A549 (cell line): ENCODE data around the gene CPAMD8. TPM values are rescaled to one million over a fixed set of nuclear protein-coding genes. Genes with fewer than 3 reads are reported as not detected.
A peak's percentile ranks its signal among the peaks of the same experiment; 100 is the strongest.
"Not testable (repeated sequence)": the region's sequence is repeated elsewhere in the genome, so short reads cannot be mapped to it uniquely, and the experiment has no call there.

Experiments
- ATAC-seq, 2 experiments: fragments of 200-7000 bp in 1 of 2; fragments of >200 bp in 1 of 2; cut with Nextera tagmentation in 1 of 2; cut with Tn5 transposase in 1 of 2; 3 replicates each; pipeline versions ENCODE4 v1.8.0 to v1.9.1; 2018 to 2020; ENCODE audit warnings: mild to moderate bottlenecking in 1 of 2, moderate library complexity in 1 of 2
- CTCF ChIA-PET: fragments of 300-600 bp; sonication (Branson Sonifier 250); formaldehyde crosslinking; extraction: SDS; loops from one replicate; lab custom pipeline; 2021; ENCODE audit warnings: antibody characterized with exemption, inconsistent platforms; lab: Yijun Ruan, JAX
- POLR2A ChIA-PET: fragments of 350-600 bp; formaldehyde crosslinking; extraction: SDS; loops from one replicate; lab custom pipeline; 2021; ENCODE audit warnings: antibody characterized with exemption, inconsistent platforms; lab: Yijun Ruan, JAX
- DNase-seq, 2 experiments: peaks; one replicate each; pipeline versions ENCODE4 v3.0.0 to v3.0.0-alpha.2; 2011 to 2016; ENCODE audit warnings: low read depth in 1 of 2, low spot score in 1 of 2
- FAIRE-seq: peaks from 2 replicates; lab custom pipeline; 2011; peaks lifted over from hg19 to GRCh38; lab: Jason Lieb, UNC
- H3K27ac ChIP-seq, 2 experiments: fragments of >200 bp; sonication (Bioruptor Twin); formaldehyde crosslinking; 3 replicates each; pipeline ENCODE4 v1.5.1; 2016 to 2017
- H3K4me1 ChIP-seq: fragments of >200 bp; sonication (Bioruptor Twin); formaldehyde crosslinking; 3 replicates; pipeline ENCODE4 v1.6.1; 2016
- H3K4me2 ChIP-seq: fragments of >200 bp; sonication (Bioruptor Twin); formaldehyde crosslinking; 3 replicates; pipeline ENCODE4 v1.6.1; 2016
- H3K4me3 ChIP-seq: fragments of >200 bp; sonication (Bioruptor Twin); formaldehyde crosslinking; 3 replicates; pipeline ENCODE4 v1.5.1; 2016
- H3K9me3 ChIP-seq: fragments of >200 bp; sonication (Bioruptor Twin); formaldehyde crosslinking; 3 replicates; pipeline ENCODE4 v1.6.1; 2016
- CHD2 ChIP-seq: fragments of 150-350 bp; IDR thresholded peaks from 2 replicates; pipeline ENCODE4 v1.6.1; 2014; ENCODE audit warnings: low read length; ENCODE audit not compliant: partially characterized antibody
- CHD4 ChIP-seq: fragments of 200-600 bp; sonication (generic); IDR thresholded peaks from 2 replicates; pipeline ENCODE4 v1.6.1; 2016; ENCODE audit warnings: antibody characterized with exemption, mild to moderate bottlenecking, borderline replicate concordance
- EHMT2 ChIP-seq: fragments of 200-600 bp; sonication (generic); IDR thresholded peaks from 2 replicates; pipeline ENCODE4 v1.6.1; 2016; ENCODE audit warnings: antibody characterized with exemption, low read depth, mild to moderate bottlenecking, moderate library complexity
- ELK1 ChIP-seq: fragments of 150-350 bp; IDR thresholded peaks from 2 replicates; pipeline ENCODE4 v1.6.1; 2014; ENCODE audit warnings: low read depth, mild to moderate bottlenecking, low read length
- ESRRA ChIP-seq: fragments of 150-350 bp; IDR thresholded peaks from 2 replicates; pipeline ENCODE4 v1.6.1; 2014; ENCODE audit warnings: mild to moderate bottlenecking, low read length, borderline replicate concordance
- FOSL2 ChIP-seq, 2 experiments: fragments of 450-650 bp in 1 of 2; fragments of >200 bp in 1 of 2; sonication (Bioruptor Twin) in 1 of 2; formaldehyde crosslinking; IDR thresholded peaks; 2 replicates each; pipeline versions ENCODE4 v1.5.0 to v1.6.1; 2016 to 2020; ENCODE audit warnings: mild to moderate bottlenecking in 1 of 2, moderate library complexity in 1 of 2
- HDAC2 ChIP-seq: fragments of 200-600 bp; sonication (generic); IDR thresholded peaks from 2 replicates; pipeline ENCODE4 v1.6.1; 2016
- HOXA7 ChIP-seq: fragments of 250-450 bp; sonication (Bioruptor Pico); IDR thresholded peaks from 2 replicates; pipeline ENCODE4 v1.5.0; 2020; ENCODE audit warnings: mild to moderate bottlenecking, moderate library complexity
- HOXB13 ChIP-seq: fragments of 250-450 bp; sonication (Bioruptor Pico); IDR thresholded peaks from 2 replicates; pipeline ENCODE4 v1.5.0; 2020; ENCODE audit warnings: low read depth, mild to moderate bottlenecking, moderate library complexity
- MAZ ChIP-seq: fragments of 150-350 bp; IDR thresholded peaks from 2 replicates; pipeline ENCODE4 v1.6.1; 2014; ENCODE audit warnings: antibody characterized with exemption, low read depth, low read length, borderline replicate concordance
- NR3C1 ChIP-seq: fragments of >200 bp; sonication (Bioruptor Twin); formaldehyde crosslinking; IDR thresholded peaks from 3 replicates; pipeline ENCODE4 v1.6.1; 2017
- PHF8 ChIP-seq: fragments of 200-600 bp; sonication (generic); IDR thresholded peaks from 2 replicates; pipeline ENCODE4 v1.6.1; 2016; ENCODE audit warnings: low read depth, mild to moderate bottlenecking, antibody characterized with exemption, moderate library complexity, borderline replicate concordance
- SMC3 ChIP-seq: fragments of >200 bp; sonication (Bioruptor Twin); formaldehyde crosslinking; IDR thresholded peaks from 3 replicates; pipeline ENCODE4 v1.6.1; 2018; ENCODE audit warnings: inconsistent platforms
- ZC3H11A ChIP-seq: fragments of 450-650 bp; IDR thresholded peaks from 2 replicates; pipeline ENCODE4 v1.6.1; 2014; ENCODE audit warnings: antibody characterized with exemption, mild to moderate bottlenecking
- WGBS: methylation state at CpG from one replicate; pipeline ENCODE4 v1.1.6; 2017; ENCODE audit errors: missing lambda C conversion rate; 5-methylcytosine and 5-hydroxymethylcytosine counted together
- polyA plus RNA-seq, 4 experiments: library from polyadenylated mRNA; depleted of rRNA in 3 of 4; stranded (reverse); fragments of >200 nt; fragmentation: RNase III in 1 of 4; extraction: RNeasy Plus Mini Kit Qiagen cat#74134 plus additional on column Dnase treatment in 1 of 4; gene quantifications; 2 replicates in 3 of 4; 3 replicates in 1 of 4; pipeline ENCODE4 v1.2.3, GENCODE V29; 2011 to 2017
- TF ChIP-seq, protein P1 (sequence below): fragments of 450-650 bp; IDR thresholded peaks from 2 replicates; pipeline ENCODE4 v1.6.1; 2014; ENCODE audit warnings: antibody characterized with exemption
- TF ChIP-seq, protein P2 (sequence below): IDR thresholded peaks from 2 replicates; pipeline ENCODE4 v1.6.1; 2012; ENCODE audit warnings: low read depth, borderline replicate concordance

CPAMD8 gene
- polyA plus RNA-seq, 2 of the 4 experiments (the other 2 are of a cell fraction) = 0.03 TPM; not detected in 1

- DNase-seq = no peak
- 0 out of 6 replicates have a peak, but pooled peaks of 1 of the 2 experiments have one; percentile 16 for ATAC-seq
- no peaks in the 10 kb centered on the region for H3K4me1 ChIP-seq
- no peak overlapping the region; a peak in 1 of 6 replicates for H3K27ac ChIP-seq
- WGBS = 39% methylated on average over 10 of the region's 40 CpGs
- no peak for FAIRE-seq
- ChIA-PET CTCF (interaction anchor here (0.8 kb wide), 1 partner anchor 26 kb away, joined by 3 read pairs; no protein-coding TSS in a partner anchor), POLR2A (no interaction called here)
- TF ChIP-seq EHMT2 = no peak
- TF ChIP-seq MAZ = no peak
- peak overlapping the region; percentile 38; the same call in 1 of the 3 replicates for H3K4me3 ChIP-seq
- peak overlapping the region; percentile 77 for H3K4me2 ChIP-seq
- no peaks in the 10 kb centered on the region for H3K9me3 ChIP-seq
Observed at GRCh38 chr19:17025991-17026658, 485 bp downstream of the CPAMD8 start.

DNA sequence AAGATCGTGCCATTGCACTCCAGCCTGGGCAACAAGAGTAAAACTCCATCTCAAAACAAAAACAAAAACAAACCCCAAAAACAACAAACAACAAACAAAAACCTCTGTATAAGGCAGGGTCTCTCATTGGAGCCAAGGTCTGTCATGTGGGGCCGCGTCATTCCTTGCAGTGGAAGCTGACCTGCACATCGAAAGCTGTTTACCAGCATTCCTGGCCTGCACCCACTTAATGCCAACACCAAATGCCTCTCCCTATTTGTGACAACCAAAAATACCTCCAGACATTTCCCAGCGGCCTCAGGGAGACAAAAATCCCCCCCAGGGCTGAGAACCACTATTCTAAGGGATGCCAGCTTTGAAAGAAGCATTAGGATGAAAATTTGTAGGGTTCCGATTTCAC lies 1.2 kb downstream of the CPAMD8 start:
- CTCF ChIA-PET = interaction anchor here (0.8 kb wide), 1 partner anchor 27 kb away, joined by 3 read pairs; no protein-coding TSS in a partner anchor
- H3K4me3 ChIP-seq = no peak overlapping the region
- TF ChIP-seq ZC3H11A (no peak), CHD2 (no peak), HOXB13 (CRISPR knock-in tag) (no peak), NR3C1 (no peak), SMC3 (no peak), MAZ (no peak), HDAC2 (no peak), ESRRA (no peak), PHF8 (no peak), HOXA7 (CRISPR knock-in tag) (no peak), CHD4 (no peak)
- TF ChIP-seq, protein P1, sequence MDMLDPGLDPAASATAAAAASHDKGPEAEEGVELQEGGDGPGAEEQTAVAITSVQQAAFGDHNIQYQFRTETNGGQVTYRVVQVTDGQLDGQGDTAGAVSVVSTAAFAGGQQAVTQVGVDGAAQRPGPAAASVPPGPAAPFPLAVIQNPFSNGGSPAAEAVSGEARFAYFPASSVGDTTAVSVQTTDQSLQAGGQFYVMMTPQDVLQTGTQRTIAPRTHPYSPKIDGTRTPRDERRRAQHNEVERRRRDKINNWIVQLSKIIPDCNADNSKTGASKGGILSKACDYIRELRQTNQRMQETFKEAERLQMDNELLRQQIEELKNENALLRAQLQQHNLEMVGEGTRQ = no peak
- H3K27ac ChIP-seq = no peak overlapping the region
- ATAC-seq = no peak
- no peaks in the 10 kb centered on the region for H3K9me3 ChIP-seq
- DNase-seq = no peak
- no peaks in the 10 kb centered on the region for H3K4me1 ChIP-seq
- H3K4me2 ChIP-seq = no peak overlapping the region
- no peak for FAIRE-seq
- POLR2A ChIA-PET = no interaction called here
- WGBS = 68% methylated on average over 6 of the region's 6 CpGs

DNA sequence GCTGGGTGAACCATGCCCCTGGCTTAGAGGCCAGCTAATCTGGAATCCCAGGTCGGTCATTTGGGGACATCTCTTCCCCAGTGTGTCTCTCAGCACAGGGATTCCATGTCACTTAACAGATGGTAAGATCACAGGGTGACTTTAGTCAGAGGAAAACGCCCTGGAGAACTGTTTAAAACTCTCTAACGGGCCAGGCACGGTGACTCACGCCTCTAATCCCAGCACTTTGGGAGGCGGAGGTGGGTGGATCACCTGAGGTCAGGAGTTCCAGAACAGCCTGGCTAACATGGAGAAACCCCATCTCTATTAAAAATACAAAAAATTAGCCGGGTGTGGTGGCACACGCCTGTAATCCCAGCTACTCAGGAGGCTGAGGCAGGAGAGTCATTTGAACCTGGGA lies 1.7 kb downstream of the CPAMD8 start:
- H3K4me1 ChIP-seq, POLR2A ChIA-PET, ATAC-seq, H3K4me3 ChIP-seq, H3K4me2 ChIP-seq, DNase-seq, H3K9me3 ChIP-seq, H3K27ac ChIP-seq, FAIRE-seq: not testable (repeated sequence)
- 17% methylated on average over 5 of the region's 8 CpGs for WGBS
- CTCF ChIA-PET = interaction anchor here (0.8 kb wide), 1 partner anchor 27 kb away, joined by 3 read pairs; no protein-coding TSS in a partner anchor

DNA sequence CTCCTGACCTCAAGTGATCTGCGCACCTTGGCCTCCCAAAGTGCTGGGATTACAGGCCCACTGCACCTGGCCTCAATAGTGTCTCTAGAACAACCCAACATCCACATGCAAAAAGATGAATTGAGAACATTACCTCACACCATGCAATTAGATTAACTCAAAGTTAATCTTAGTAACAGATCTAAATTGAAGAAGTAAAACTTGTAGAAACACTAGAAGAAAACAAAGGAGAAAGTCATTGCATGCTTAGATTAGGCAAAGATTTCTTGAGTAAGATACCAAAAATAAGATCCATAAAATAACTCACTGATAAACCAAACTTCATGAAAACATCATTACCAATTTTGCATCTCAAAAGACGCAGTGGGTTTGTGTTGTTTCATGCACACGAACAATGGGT lies 2.8 kb downstream of the CPAMD8 start:
- FAIRE-seq = no peak
- CTCF ChIA-PET = no interaction called here
- Histone ChIP-seq H3K9me3 (no peaks in the 10 kb centered on the region), H3K4me2 (no peak overlapping the region), H3K4me1 (no peaks in the 10 kb centered on the region), H3K27ac (no peak overlapping the region), H3K4me3 (no peak overlapping the region)
- TF ChIP-seq MAZ (no peak), FOSL2 (IDR thresholded peaks at IDR 0.05) (no peak), FOSL2 (CRISPR knock-in tag; IDR thresholded peaks at IDR 0.05) (no peak), ELK1 (no peak), HOXA7 (CRISPR knock-in tag) (no peak)
- TF ChIP-seq, protein P2, sequence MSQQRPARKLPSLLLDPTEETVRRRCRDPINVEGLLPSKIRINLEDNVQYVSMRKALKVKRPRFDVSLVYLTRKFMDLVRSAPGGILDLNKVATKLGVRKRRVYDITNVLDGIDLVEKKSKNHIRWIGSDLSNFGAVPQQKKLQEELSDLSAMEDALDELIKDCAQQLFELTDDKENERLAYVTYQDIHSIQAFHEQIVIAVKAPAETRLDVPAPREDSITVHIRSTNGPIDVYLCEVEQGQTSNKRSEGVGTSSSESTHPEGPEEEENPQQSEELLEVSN = no peak
- POLR2A ChIA-PET = no interaction called here
- 83% methylated on average over 2 of the region's 3 CpGs for WGBS
- no peak for ATAC-seq
- DNase-seq = no peak
